DMS153 (cell line): ENCODE results near the gene GPR45.
"Not testable (repeated sequence)": the region's sequence is repeated elsewhere in the genome, so short reads cannot be mapped to it uniquely, and the experiment has no call there.

Experiments
- DNase-seq: peaks from one replicate; lab custom pipeline; 2025; lab: John Stamatoyannopoulos, UW

GPR45 gene

GRCh38 chr2:105241443-105241842 lies at the start of gene GPR45:
GPR45 (plus strand) TSS chr2:105241743; CDS start chr2:105241859, 116 bp downstream.
- no peak for DNase-seq

GRCh38 chr2:105194022-105194675 lies 47.4 kb upstream of the GPR45 start:
- DNase-seq = no peak

GRCh38 chr2:105196651-105197050 lies 44.9 kb upstream of the GPR45 start:
- DNase-seq = no peak

GRCh38 chr2:105215586-105216192 lies 25.9 kb upstream of the GPR45 start:
- no peak for DNase-seq

- no peak for DNase-seq
These were observed 20.9 kb upstream of the GPR45 start for GRCh38 chr2:105220604-105221003.

- no peak for DNase-seq
These were observed 17.1 kb upstream of the GPR45 start for GRCh38 chr2:105224444-105224843.

GRCh38 chr2:105231232-105231619 lies 10.3 kb upstream of the GPR45 start:
- no peak for DNase-seq

GRCh38 chr2:105235388-105236059 lies 6.0 kb upstream of the GPR45 start:
- DNase-seq = peak; percentile 56

- no peak for DNase-seq
These were observed 5.5 kb upstream of the GPR45 start for GRCh38 chr2:105236060-105236424.

- DNase-seq = no peak
These were observed 4.3 kb upstream of the GPR45 start for GRCh38 chr2:105237045-105237765.

GRCh38 chr2:105238664-105239240 lies 2.8 kb upstream of the GPR45 start:
- DNase-seq = no peak

GRCh38 chr2:105239924-105240323 lies 1.6 kb upstream of the GPR45 start:
- DNase-seq = no peak

- DNase-seq = no peak
These were observed 897 bp downstream of the GPR45 start for GRCh38 chr2:105242286-105242993.

GRCh38 chr2:105243961-105244360 lies 2.4 kb downstream of the GPR45 start:
- DNase-seq = no peak

- no peak for DNase-seq
These were observed 2.9 kb downstream of the GPR45 start for GRCh38 chr2:105244451-105244850.

- no peak for DNase-seq
These were observed 7.0 kb downstream of the GPR45 start for GRCh38 chr2:105248316-105249070.

GRCh38 chr2:105249181-105249580 lies 7.6 kb downstream of the GPR45 start:
- no peak for DNase-seq

- no peak for DNase-seq
These were observed 8.3 kb downstream of the GPR45 start for GRCh38 chr2:105249891-105250290.

GRCh38 chr2:105251016-105251648 lies 9.6 kb downstream of the GPR45 start:
- not testable (repeated sequence) for DNase-seq

- DNase-seq = no peak
These were observed 10.7 kb downstream of the GPR45 start for GRCh38 chr2:105252271-105252670.
